Osteocyte (in vitro differentiated cells): Measurements from ENCODE around the gene PTPRK. TPM values are rescaled to one million over a fixed set of nuclear protein-coding genes. Genes with fewer than 3 reads are reported as not detected.
"Not testable (repeated sequence)": the region's sequence is repeated elsewhere in the genome, so short reads cannot be mapped to it uniquely, and the experiment has no call there.

Experiments used
- DNase-seq: peaks from one replicate; pipeline ENCODE4 v3.0.0; 2021; ENCODE audit warnings: mixed read lengths; ENCODE audit not compliant: unreplicated experiment; ENCODE audit errors: extremely low spot score
- H3K27ac Mint-ChIP-seq: one replicate; pipeline ENCODE4 v1.8.0; 2021; ENCODE audit warnings: mild to moderate bottlenecking, mixed read lengths; ENCODE audit not compliant: unreplicated experiment
- H3K27me3 Mint-ChIP-seq: one replicate; pipeline ENCODE4 v1.8.0; 2021; ENCODE audit warnings: mixed read lengths; ENCODE audit not compliant: unreplicated experiment
- H3K36me3 Mint-ChIP-seq: one replicate; pipeline ENCODE4 v1.8.0; 2021; ENCODE audit warnings: mixed read lengths; ENCODE audit not compliant: unreplicated experiment
- H3K4me1 Mint-ChIP-seq: one replicate; pipeline ENCODE4 v1.8.0; 2021; ENCODE audit warnings: mixed read lengths; ENCODE audit not compliant: unreplicated experiment
- H3K4me3 Mint-ChIP-seq: one replicate; pipeline ENCODE4 v1.8.0; 2021; ENCODE audit warnings: mild to moderate bottlenecking, moderate library complexity, mixed read lengths; ENCODE audit not compliant: unreplicated experiment
- H3K9me3 Mint-ChIP-seq: one replicate; pipeline ENCODE4 v1.8.0; 2021; ENCODE audit warnings: mixed read lengths; ENCODE audit not compliant: unreplicated experiment
- CTCF ChIP-seq: fragments of 200-600 bp; sonication (generic); IDR thresholded peaks from 2 replicates; pipeline ENCODE4 v1.5.0; 2021; ENCODE audit warnings: antibody characterized with exemption, mild to moderate bottlenecking, moderate library complexity
- total RNA-seq: library from RNA; stranded (reverse); gene quantifications from 2 replicates; pipeline ENCODE4 v1.2.1, GENCODE V29; 2021

PTPRK gene
- total RNA-seq, 1 donor from 2014 or later: 130 TPM

GRCh38 chr6:127933137-127933536, 587.3 kb downstream of the PTPRK start:
- Mint-ChIP-seq H3K4me1 (peaks cover 17% of the 10 kb centered on the region), H3K36me3 (no peaks in the 10 kb centered on the region), H3K27me3 (no peaks in the 10 kb centered on the region), H3K9me3 (peaks cover 19% of the 10 kb centered on the region), H3K27ac (no peak overlapping the region), H3K4me3 (no peak overlapping the region)
- TF ChIP-seq CTCF: no peak
- no peak for DNase-seq

GRCh38 chr6:127932708-127933107, 587.7 kb downstream of the PTPRK start:
- Mint-ChIP-seq H3K27me3 (no peaks in the 10 kb centered on the region), H3K27ac (no peak overlapping the region), H3K4me1 (peaks cover 14% of the 10 kb centered on the region), H3K4me3 (no peak overlapping the region), H3K36me3 (no peaks in the 10 kb centered on the region), H3K9me3 (peaks cover 19% of the 10 kb centered on the region)
- TF ChIP-seq CTCF: no peak
- DNase-seq: no peak

- not testable (repeated sequence) for H3K36me3 Mint-ChIP-seq, H3K27ac Mint-ChIP-seq, H3K4me3 Mint-ChIP-seq, H3K4me1 Mint-ChIP-seq, H3K27me3 Mint-ChIP-seq, DNase-seq
- H3K9me3 Mint-ChIP-seq: peaks cover 19% of the 10 kb centered on the region
Observed at GRCh38 chr6:127926441-127926840, 594.0 kb downstream of the PTPRK start.

- H3K27me3 Mint-ChIP-seq: no peaks in the 10 kb centered on the region
- H3K4me1 Mint-ChIP-seq: no peaks in the 10 kb centered on the region
- H3K36me3 Mint-ChIP-seq: peaks cover 3% of the 10 kb centered on the region
- TF ChIP-seq CTCF: no peak
- DNase-seq: no peak
- H3K9me3 Mint-ChIP-seq: peaks cover 18% of the 10 kb centered on the region
- H3K4me3 Mint-ChIP-seq: no peak overlapping the region
- no peak overlapping the region for H3K27ac Mint-ChIP-seq
Observed at GRCh38 chr6:127924440-127924839, 596.0 kb downstream of the PTPRK start.

- no peak for TF ChIP-seq CTCF
- Mint-ChIP-seq H3K27ac (no peak overlapping the region), H3K4me1 (no peaks in the 10 kb centered on the region), H3K9me3 (peaks cover 15% of the 10 kb centered on the region), H3K4me3 (no peak overlapping the region), H3K27me3 (no peaks in the 10 kb centered on the region), H3K36me3 (peaks cover 3% of the 10 kb centered on the region)
- DNase-seq: no peak
Observed at GRCh38 chr6:127924031-127924430, 596.4 kb downstream of the PTPRK start.

GRCh38 chr6:127923135-127923534, 597.3 kb downstream of the PTPRK start:
- H3K27me3 Mint-ChIP-seq: no peaks in the 10 kb centered on the region
- no peak overlapping the region for H3K4me3 Mint-ChIP-seq
- no peaks in the 10 kb centered on the region for H3K4me1 Mint-ChIP-seq
- no peak for TF ChIP-seq CTCF
- no peak overlapping the region for H3K27ac Mint-ChIP-seq
- DNase-seq: no peak
- peaks cover 3% of the 10 kb centered on the region for H3K36me3 Mint-ChIP-seq
- H3K9me3 Mint-ChIP-seq: peaks cover 10% of the 10 kb centered on the region
